SK-N-SH treated with all-trans-retinoic acid at 6 μM for 48 hours (cell line): ENCODE measurements around the gene C11orf16.

Experiments
- ATAC-seq: fragments of 200-7000 bp; cut with Tn5 transposase; 3 replicates; pipeline ENCODE4 v1.9.1; 2020; ENCODE audit warnings: mild to moderate bottlenecking, moderate library complexity
- ARNTL ChIP-seq: fragments of 450-650 bp; formaldehyde crosslinking; IDR thresholded peaks from 2 replicates; pipeline ENCODE4 v1.5.0; 2020; ENCODE audit warnings: low read depth, mild to moderate bottlenecking, moderate library complexity, borderline replicate concordance
- ISL1 ChIP-seq: fragments of 250-450 bp; sonication (Bioruptor Pico); IDR thresholded peaks from 2 replicates; pipeline ENCODE4 v2.1.2; 2022; ENCODE audit warnings: mild to moderate bottlenecking, moderate library complexity
- OSR1 ChIP-seq: fragments of 250-450 bp; sonication (Bioruptor Pico); IDR thresholded peaks from 2 replicates; pipeline ENCODE4 v1.8.0; 2022; ENCODE audit warnings: moderate library complexity, mild to moderate bottlenecking, inconsistent platforms
- PATZ1 ChIP-seq: fragments of 250-450 bp; sonication (Bioruptor Pico); IDR thresholded peaks from 2 replicates; pipeline ENCODE4 v1.8.0; 2020; ENCODE audit warnings: mild to moderate bottlenecking, moderate library complexity, borderline replicate concordance
- POU6F1 ChIP-seq: fragments of 250-450 bp; sonication (Bioruptor Pico); IDR thresholded peaks from 2 replicates; pipeline ENCODE4 v1.8.0; 2021; ENCODE audit warnings: low read depth, mild to moderate bottlenecking, moderate library complexity, borderline replicate concordance
- PPARA ChIP-seq: fragments of 250-450 bp; sonication (Bioruptor Pico); IDR thresholded peaks from 2 replicates; pipeline ENCODE4 v1.5.0; 2020; ENCODE audit warnings: mild to moderate bottlenecking, borderline replicate concordance
- SNAI2 ChIP-seq: fragments of 250-450 bp; sonication (Bioruptor Pico); IDR thresholded peaks from 2 replicates; pipeline ENCODE4 v1.5.0; 2020; ENCODE audit warnings: mild to moderate bottlenecking, moderate library complexity
- ZC3H10 ChIP-seq: fragments of 250-450 bp; sonication (Bioruptor Pico); IDR thresholded peaks from 2 replicates; pipeline ENCODE4 v1.5.1; 2021; ENCODE audit warnings: mild to moderate bottlenecking, moderate library complexity
- ZFP30 ChIP-seq: fragments of 450-650 bp; formaldehyde crosslinking; IDR thresholded peaks from 2 replicates; pipeline ENCODE4 v1.5.0; 2022; ENCODE audit warnings: mild to moderate bottlenecking, moderate library complexity
- ZNF565 ChIP-seq: fragments of 450-650 bp; formaldehyde crosslinking; conservative IDR thresholded peaks from 2 replicates; pipeline ENCODE4 v1.5.0; 2020; ENCODE audit warnings: low read depth, mild to moderate bottlenecking, moderate library complexity
- ZNF8 ChIP-seq: fragments of 450-650 bp; formaldehyde crosslinking; IDR thresholded peaks from 2 replicates; pipeline ENCODE4 v1.5.0; 2020; ENCODE audit warnings: mild to moderate bottlenecking, moderate library complexity
- TF ChIP-seq, protein P1 (sequence below): fragments of 250-450 bp; sonication (Bioruptor Pico); IDR thresholded peaks from 2 replicates; pipeline ENCODE4 v1.5.0; 2020; ENCODE audit warnings: mild to moderate bottlenecking, moderate library complexity
- TF ChIP-seq, protein P2 (sequence below): fragments of 250-450 bp; sonication (Bioruptor Pico); IDR thresholded peaks from 2 replicates; pipeline ENCODE4 v1.5.1; 2021; ENCODE audit warnings: mild to moderate bottlenecking, moderate library complexity
- TF ChIP-seq, protein P3 (sequence below): fragments of 250-450 bp; sonication (Bioruptor Pico); IDR thresholded peaks from 2 replicates; pipeline ENCODE4 v1.5.1; 2020; ENCODE audit warnings: low read depth, mild to moderate bottlenecking, moderate library complexity

The C11orf16 gene

GRCh38 chr11:8947230-8947943 is 14.6 kb upstream of the C11orf16 start:
- no peak for TF ChIP-seq PATZ1
- no peak for TF ChIP-seq PPARA (CRISPR knock-in tag)
- TF ChIP-seq POU6F1 (CRISPR knock-in tag), result no peak
- ATAC-seq, result no peak

DNA sequence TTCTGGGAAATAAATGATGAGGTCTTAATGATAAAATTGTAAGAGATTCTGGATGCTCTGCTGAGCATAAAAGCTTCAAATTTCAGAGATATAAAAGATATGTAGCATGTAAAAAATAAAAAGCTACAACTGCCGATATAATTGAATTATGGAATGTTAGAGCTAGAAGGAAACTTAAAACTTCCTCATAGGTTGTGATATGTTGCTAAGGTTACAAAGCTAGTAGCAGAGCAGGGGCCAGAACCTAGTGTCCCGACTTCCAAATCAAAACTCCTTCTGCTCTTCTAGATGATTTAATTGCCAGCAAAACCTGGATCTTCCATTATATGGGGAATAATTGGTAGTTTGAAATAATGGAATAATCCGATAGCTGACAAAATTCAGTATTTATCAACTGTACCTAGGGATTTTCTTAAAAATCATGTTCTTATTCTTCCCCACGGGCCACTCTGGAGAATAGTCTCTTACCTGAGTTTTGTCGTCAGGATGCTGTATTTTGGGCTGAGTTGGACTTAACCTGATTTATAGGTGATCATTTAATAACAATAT is 9.8 kb upstream of the C11orf16 start, which contains the start of gene ASCL3:
Gene ASCL3 (minus strand): TSS at position 499 of the 549 bp plus-strand sequence. CDS start 4,855 bp downstream, outside the sequence.
- TF ChIP-seq ZNF8 (CRISPR knock-in tag), result no peak
- TF ChIP-seq, protein P1, sequence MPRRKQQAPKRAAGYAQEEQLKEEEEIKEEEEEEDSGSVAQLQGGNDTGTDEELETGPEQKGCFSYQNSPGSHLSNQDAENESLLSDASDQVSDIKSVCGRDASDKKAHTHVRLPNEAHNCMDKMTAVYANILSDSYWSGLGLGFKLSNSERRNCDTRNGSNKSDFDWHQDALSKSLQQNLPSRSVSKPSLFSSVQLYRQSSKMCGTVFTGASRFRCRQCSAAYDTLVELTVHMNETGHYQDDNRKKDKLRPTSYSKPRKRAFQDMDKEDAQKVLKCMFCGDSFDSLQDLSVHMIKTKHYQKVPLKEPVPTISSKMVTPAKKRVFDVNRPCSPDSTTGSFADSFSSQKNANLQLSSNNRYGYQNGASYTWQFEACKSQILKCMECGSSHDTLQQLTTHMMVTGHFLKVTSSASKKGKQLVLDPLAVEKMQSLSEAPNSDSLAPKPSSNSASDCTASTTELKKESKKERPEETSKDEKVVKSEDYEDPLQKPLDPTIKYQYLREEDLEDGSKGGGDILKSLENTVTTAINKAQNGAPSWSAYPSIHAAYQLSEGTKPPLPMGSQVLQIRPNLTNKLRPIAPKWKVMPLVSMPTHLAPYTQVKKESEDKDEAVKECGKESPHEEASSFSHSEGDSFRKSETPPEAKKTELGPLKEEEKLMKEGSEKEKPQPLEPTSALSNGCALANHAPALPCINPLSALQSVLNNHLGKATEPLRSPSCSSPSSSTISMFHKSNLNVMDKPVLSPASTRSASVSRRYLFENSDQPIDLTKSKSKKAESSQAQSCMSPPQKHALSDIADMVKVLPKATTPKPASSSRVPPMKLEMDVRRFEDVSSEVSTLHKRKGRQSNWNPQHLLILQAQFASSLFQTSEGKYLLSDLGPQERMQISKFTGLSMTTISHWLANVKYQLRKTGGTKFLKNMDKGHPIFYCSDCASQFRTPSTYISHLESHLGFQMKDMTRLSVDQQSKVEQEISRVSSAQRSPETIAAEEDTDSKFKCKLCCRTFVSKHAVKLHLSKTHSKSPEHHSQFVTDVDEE, result no peak
- no peak for TF ChIP-seq PATZ1
- no peak for TF ChIP-seq ZFP30
- no peak for TF ChIP-seq ZNF565
- TF ChIP-seq SNAI2 (CRISPR knock-in tag), result no peak
- TF ChIP-seq ZC3H10 (CRISPR knock-in tag), result no peak
- TF ChIP-seq, protein P2, sequence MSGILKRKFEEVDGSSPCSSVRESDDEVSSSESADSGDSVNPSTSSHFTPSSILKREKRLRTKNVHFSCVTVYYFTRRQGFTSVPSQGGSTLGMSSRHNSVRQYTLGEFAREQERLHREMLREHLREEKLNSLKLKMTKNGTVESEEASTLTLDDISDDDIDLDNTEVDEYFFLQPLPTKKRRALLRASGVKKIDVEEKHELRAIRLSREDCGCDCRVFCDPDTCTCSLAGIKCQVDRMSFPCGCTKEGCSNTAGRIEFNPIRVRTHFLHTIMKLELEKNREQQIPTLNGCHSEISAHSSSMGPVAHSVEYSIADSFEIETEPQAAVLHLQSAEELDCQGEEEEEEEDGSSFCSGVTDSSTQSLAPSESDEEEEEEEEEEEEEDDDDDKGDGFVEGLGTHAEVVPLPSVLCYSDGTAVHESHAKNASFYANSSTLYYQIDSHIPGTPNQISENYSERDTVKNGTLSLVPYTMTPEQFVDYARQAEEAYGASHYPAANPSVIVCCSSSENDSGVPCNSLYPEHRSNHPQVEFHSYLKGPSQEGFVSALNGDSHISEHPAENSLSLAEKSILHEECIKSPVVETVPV (CRISPR knock-in tag), result no peak
- no peak for TF ChIP-seq POU6F1 (CRISPR knock-in tag)
- TF ChIP-seq ISL1 (CRISPR knock-in tag), result no peak
- no peak for TF ChIP-seq PPARA (CRISPR knock-in tag)
- TF ChIP-seq OSR1 (CRISPR knock-in tag), result no peak
- TF ChIP-seq, protein P3, sequence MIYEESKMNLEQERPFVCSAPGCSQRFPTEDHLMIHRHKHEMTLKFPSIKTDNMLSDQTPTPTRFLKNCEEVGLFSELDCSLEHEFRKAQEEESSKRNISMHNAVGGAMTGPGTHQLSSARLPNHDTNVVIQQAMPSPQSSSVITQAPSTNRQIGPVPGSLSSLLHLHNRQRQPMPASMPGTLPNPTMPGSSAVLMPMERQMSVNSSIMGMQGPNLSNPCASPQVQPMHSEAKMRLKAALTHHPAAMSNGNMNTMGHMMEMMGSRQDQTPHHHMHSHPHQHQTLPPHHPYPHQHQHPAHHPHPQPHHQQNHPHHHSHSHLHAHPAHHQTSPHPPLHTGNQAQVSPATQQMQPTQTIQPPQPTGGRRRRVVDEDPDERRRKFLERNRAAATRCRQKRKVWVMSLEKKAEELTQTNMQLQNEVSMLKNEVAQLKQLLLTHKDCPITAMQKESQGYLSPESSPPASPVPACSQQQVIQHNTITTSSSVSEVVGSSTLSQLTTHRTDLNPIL, result no peak
- TF ChIP-seq ARNTL, result no peak

More for the DNA sequence above, 9.8 kb upstream of the C11orf16 start, which contains the start of gene ASCL3:
- ATAC-seq, result peak; percentile 93
